H1 (cell line): ENCODE results near the gene PSME4.

Experiments used
- ATF3 ChIP-seq: IDR thresholded peaks from 2 replicates; pipeline ENCODE4 v1.6.1; 2011; ENCODE audit warnings: low read depth, mild to moderate bottlenecking, low read length; ENCODE audit not compliant: insufficient read depth
- CHD2 ChIP-seq: IDR thresholded peaks from 2 replicates; pipeline ENCODE4 v1.6.1; 2012; ENCODE audit warnings: low read length, improper control_type of control experiment
- EP300 ChIP-seq, 2 experiments: IDR thresholded peaks; 1 replicate in 1 of 2; 2 replicates in 1 of 2; pipeline ENCODE4 v1.6.1; 2011 to 2012; ENCODE audit warnings: low read depth in 2 of 2, low read length in 2 of 2, mild to moderate bottlenecking in 2 of 2, borderline replicate concordance in 1 of 2, inconsistent platforms in 1 of 2, moderate library complexity in 1 of 2
- MAFK ChIP-seq: IDR thresholded peaks from 2 replicates; pipeline ENCODE4 v1.6.1; 2012; ENCODE audit warnings: low read depth, mild to moderate bottlenecking, improper control_type of control experiment, low read length
- POLR2AphosphoS5 ChIP-seq: IDR thresholded peaks from 2 replicates; pipeline ENCODE4 v1.6.1; 2011; ENCODE audit warnings: low read depth, low read length
- SP1 ChIP-seq: IDR thresholded peaks from 2 replicates; pipeline ENCODE4 v1.6.1; 2011; ENCODE audit warnings: low read depth, low read length
- TF ChIP-seq, protein P1 (sequence below), 3 experiments: IDR thresholded peaks; 1 replicate in 2 of 3; 2 replicates in 1 of 3; pipeline versions ENCODE4 v1.5.1 to v1.6.1; 2011; ENCODE audit warnings: low read length in 3 of 3, mild to moderate bottlenecking in 3 of 3, inconsistent platforms in 2 of 3, low read depth in 1 of 3, moderate library complexity in 1 of 3; ENCODE audit not compliant: insufficient read depth in 1 of 3; ENCODE audit errors: control extremely low read depth in 1 of 3

DNA sequence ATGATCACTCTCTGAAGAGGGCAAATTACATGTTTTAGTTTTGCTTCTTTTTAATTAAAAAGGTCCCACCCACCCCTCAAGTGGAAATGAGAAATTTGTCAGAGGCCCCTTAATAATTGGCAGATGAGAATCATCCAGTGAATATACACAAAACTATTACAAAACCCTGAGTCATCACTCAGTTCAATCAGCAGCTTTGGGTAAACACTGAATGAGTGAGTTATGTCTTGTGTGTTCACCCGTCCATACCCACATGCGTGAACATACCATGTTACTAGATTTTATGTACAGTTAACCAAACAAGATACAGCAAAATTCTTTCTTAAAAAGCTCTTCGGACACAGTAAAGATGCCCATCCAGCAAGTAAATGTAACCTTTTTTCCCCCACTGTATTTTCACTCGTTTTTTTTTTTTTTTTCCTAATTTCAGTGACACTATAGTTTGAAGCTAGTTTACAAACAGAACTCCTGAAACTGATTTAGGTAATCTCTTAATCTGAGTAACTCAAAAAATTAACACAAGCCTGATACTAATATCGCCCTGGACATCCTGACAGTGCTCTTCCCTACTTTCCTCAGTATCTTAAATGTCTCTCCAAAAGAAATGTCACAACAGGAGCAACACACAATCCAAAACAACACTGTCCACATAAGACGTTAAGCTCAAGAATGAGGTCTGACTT lies 1.4 kb downstream of the PSME4 start:
- TF ChIP-seq CHD2: no peak
- peak; percentile 35; the same call in 1 of the 2 replicates for TF ChIP-seq MAFK
- TF ChIP-seq, protein P1, sequence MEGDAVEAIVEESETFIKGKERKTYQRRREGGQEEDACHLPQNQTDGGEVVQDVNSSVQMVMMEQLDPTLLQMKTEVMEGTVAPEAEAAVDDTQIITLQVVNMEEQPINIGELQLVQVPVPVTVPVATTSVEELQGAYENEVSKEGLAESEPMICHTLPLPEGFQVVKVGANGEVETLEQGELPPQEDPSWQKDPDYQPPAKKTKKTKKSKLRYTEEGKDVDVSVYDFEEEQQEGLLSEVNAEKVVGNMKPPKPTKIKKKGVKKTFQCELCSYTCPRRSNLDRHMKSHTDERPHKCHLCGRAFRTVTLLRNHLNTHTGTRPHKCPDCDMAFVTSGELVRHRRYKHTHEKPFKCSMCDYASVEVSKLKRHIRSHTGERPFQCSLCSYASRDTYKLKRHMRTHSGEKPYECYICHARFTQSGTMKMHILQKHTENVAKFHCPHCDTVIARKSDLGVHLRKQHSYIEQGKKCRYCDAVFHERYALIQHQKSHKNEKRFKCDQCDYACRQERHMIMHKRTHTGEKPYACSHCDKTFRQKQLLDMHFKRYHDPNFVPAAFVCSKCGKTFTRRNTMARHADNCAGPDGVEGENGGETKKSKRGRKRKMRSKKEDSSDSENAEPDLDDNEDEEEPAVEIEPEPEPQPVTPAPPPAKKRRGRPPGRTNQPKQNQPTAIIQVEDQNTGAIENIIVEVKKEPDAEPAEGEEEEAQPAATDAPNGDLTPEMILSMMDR (IDR thresholded peaks at IDR 0.05; ENCODE audit: control extremely low read depth in 1 of 3, insufficient read depth in 1 of 3, low read depth in 1 of 3, low read length in 3 of 3): no peak
- no peak for TF ChIP-seq EP300 (IDR thresholded peaks at IDR 0.05; ENCODE audit: borderline replicate concordance in 1 of 2, low read depth in 2 of 2, low read length in 2 of 2)
- TF ChIP-seq SP1: no peak
- no peak for TF ChIP-seq ATF3
- no peak for TF ChIP-seq POLR2AphosphoS5
